SU-DHL-6 (cell line): ENCODE measurements around the gene UBQLN2.

Experiments used
- CTCF ChIP-seq: fragments of 200-600 bp; sonication (generic); IDR thresholded peaks from one replicate; pipeline ENCODE4 v1.5.1; 2017; ENCODE audit warnings: antibody characterized with exemption, mild to moderate bottlenecking, low read length, moderate library complexity; ENCODE audit not compliant: insufficient read depth, poor library complexity, severe bottlenecking
- EZH2phosphoT487 ChIP-seq: fragments of 200-600 bp; sonication (generic), shearing (Covaris generic); conservative IDR thresholded peaks from 2 replicates; pipeline ENCODE4 v1.6.1; 2018; ENCODE audit warnings: mild to moderate bottlenecking, antibody characterized with exemption, low read length, moderate library complexity, mixed read lengths

GRCh38 chrX:56563231-56564161 is at the start of gene UBQLN2:
- TF ChIP-seq CTCF (no peak), EZH2phosphoT487 (no peak)
